Stimulated activated memory B cell treated with anti-CD40 and anti-IgM and Interleukin-4, amounts not matched to agents 10 μg/mL and 1 μg/mL and 100 μg/mL, for 72 hours (primary cell): Measurements from ENCODE around the gene DTNA.
"Not testable (repeated sequence)": the region's sequence is repeated elsewhere in the genome, so short reads cannot be mapped to it uniquely, and the experiment has no call there.

ENCODE experiments used
- ATAC-seq: fragments of 150-1000 bp; cut with Tn5 transposase; 2 replicates; pipeline ENCODE4 v1.10.0; 2021
- H3K27ac Mint-ChIP-seq: one replicate; pipeline ENCODE4 v1.8.0; 2022; ENCODE audit warnings: mild to moderate bottlenecking, mixed read lengths
- H3K27me3 Mint-ChIP-seq: one replicate; pipeline ENCODE4 v1.8.0; 2022; ENCODE audit warnings: mixed read lengths
- H3K36me3 Mint-ChIP-seq: one replicate; pipeline ENCODE4 v1.8.0; 2022; ENCODE audit warnings: mixed read lengths
- H3K4me1 Mint-ChIP-seq: one replicate; pipeline ENCODE4 v1.8.0; 2022; ENCODE audit warnings: mixed read lengths
- H3K4me3 Mint-ChIP-seq: one replicate; pipeline ENCODE4 v1.8.0; 2022; ENCODE audit warnings: mild to moderate bottlenecking, moderate library complexity, mixed read lengths
- H3K9me3 Mint-ChIP-seq: one replicate; pipeline ENCODE4 v1.8.0; 2022; ENCODE audit warnings: mixed read lengths

The DTNA gene

DNA sequence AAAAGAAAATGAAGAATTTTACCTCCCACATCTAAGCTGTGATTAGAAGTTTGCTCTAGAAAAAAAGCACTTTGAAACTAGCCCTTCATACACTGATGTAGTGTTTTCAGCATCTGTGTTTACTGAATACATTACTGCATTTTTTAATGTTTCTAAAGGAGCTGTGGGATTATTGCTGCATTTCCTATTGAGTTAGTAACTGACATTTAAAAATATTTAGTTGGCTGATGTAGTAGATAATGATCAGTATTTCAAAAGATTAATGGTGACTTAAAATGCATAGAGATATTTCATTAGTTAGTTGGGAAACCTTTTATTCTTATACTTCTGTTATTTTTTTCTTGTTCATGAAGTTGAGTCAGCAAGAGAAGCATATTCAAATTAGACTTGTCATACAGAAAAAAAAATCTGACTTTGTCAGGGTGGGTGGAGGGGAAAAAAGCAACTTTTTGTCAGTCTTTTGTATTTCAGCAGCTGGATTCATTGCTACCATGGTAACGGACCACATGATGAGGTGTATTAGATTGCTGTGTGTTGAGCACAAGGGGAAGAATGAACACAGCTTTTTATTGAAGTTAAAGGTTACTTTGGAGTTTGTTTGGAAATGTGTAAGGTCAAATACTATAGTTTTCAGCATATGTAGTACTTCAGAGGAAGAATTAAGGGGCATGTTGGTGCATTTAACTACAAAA, at the start of gene DTNA:
Gene DTNA (plus strand): TSS at position 549 of the 692 bp plus-strand sequence. CDS start 45,679 bp downstream, outside the sequence.
- no peak within 1 kb of the TSS for H3K4me3 Mint-ChIP-seq
- H3K9me3 Mint-ChIP-seq: no peaks in the 10 kb centered on the region
- H3K27me3 Mint-ChIP-seq: no peaks in the 10 kb centered on the region
- H3K4me1 Mint-ChIP-seq: no peaks in the 10 kb centered on the region
- H3K36me3 Mint-ChIP-seq: no peaks in the 10 kb centered on the region
- no peak within 1 kb of the TSS for H3K27ac Mint-ChIP-seq
- ATAC-seq: no peak

DNA sequence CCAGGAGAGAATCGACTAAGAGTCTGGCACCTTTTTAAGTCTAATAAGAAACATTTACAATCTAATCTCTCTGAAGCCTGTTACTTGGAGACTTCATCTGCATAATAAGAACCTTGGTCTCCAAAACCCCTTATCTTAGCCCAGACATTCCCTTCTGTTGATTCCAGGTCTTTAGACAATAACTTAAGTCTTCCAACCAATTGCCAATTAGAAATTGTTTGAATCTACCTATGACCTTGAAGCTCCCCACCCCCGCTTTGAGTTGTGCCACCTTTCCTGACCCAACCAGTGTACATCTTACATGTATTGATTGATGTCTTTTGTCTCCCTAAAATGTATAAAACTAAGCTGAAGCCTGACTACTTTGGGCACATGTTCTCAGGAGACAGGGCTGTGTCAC, 49.5 kb upstream of the DTNA start:
- Mint-ChIP-seq H3K9me3 (no peaks in the 10 kb centered on the region), H3K36me3 (no peaks in the 10 kb centered on the region), H3K4me1 (no peaks in the 10 kb centered on the region), H3K4me3 (no peak overlapping the region), H3K27ac (no peak overlapping the region), H3K27me3 (peaks cover 22% of the 10 kb centered on the region)
- ATAC-seq: no peak

DNA sequence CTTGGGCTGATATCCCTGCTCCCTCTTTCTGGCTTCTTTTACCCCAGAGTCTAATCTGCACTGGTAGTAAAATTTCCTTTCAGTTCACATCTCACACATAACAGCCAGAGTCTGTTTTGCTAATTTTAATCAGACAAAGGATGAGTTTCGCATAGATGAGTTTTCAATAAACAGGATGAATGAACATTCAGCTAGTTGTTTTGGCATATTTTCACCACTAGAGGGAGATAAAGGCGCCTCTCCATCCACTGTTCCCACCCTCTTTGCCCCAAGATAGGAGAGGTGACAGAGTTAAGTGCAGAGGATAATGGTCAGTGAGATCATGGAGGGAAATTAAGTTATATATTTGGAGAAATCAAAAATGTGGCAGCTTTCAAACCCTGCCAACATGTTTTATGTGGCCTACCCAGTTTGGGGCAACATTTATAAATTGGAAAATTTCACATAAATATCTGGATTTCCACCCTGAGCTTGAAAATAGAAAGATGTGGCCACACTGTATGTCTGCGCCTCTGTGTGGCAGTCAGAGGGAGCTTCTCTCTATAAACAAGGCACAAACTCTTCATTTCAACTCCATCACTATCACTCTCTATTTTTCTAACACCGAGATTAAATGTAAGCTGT, 48.5 kb upstream of the DTNA start:
- no peak overlapping the region for H3K27ac Mint-ChIP-seq
- peaks cover 22% of the 10 kb centered on the region for H3K27me3 Mint-ChIP-seq
- ATAC-seq: no peak

DNA sequence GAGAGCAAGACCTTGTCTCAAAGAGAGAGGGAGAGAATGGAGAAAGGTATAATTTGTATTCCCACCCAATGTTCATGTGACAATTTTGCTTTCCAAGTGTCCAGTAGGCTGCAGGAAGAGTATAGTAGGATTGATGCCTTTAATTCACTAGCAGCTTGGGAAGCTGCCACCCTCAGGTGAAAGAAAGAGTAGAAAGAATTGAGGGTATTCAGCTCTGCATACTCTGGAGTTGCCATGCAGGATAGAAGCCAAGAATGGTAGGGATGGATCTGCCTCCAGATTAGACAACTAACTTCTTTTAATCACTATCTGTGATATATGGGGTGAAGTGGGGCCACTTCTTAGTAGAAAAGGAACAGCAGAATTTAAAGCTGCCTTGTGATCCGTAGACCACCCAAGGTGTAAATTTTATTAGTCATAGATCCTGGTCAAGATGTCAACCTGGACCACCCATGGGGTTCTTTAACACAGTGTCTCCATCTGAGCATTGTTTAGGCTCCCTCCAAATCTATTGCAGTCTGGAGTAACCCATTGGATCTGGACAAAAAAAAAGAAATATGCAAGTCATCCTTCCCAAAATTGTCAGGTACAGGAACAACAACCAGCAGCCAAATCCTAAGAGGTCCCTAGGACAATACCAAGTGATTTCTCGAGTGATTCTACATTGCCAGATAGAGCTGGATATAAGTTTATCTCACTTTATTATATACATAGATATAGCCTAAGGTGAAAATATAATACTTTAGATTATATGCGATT, 33.1 kb upstream of the DTNA start:
- ATAC-seq: no peak
- Mint-ChIP-seq H3K9me3 (peaks cover 4% of the 10 kb centered on the region), H3K4me1 (no peaks in the 10 kb centered on the region), H3K4me3 (no peak overlapping the region), H3K36me3 (no peaks in the 10 kb centered on the region), H3K27ac (no peak overlapping the region), H3K27me3 (no peaks in the 10 kb centered on the region)

More for the DNA sequence above, 48.5 kb upstream of the DTNA start:
- Mint-ChIP-seq H3K4me3 (no peak overlapping the region), H3K36me3 (no peaks in the 10 kb centered on the region), H3K4me1 (no peaks in the 10 kb centered on the region), H3K9me3 (no peaks in the 10 kb centered on the region)

DNA sequence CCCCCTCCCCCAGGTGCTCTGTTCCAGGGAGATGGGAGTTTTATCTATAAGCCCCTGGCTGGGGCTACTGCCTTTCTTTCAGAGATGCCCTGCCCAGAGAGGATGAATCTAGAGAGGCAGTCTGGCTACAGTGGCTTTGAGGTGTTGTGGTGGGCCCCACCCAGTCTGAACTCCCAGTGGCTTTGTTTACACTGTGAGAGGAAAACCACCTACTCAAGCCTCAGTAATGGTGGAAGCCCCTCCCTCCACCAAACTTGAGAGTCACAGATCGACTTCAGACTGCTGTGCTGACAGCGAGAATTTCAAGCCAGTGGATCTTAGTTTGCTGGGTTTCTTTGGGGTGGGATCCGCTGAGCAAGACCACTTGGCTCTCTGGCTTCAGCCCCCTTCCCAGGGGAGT, 20.3 kb upstream of the DTNA start:
- H3K4me3 Mint-ChIP-seq, H3K27me3 Mint-ChIP-seq, H3K36me3 Mint-ChIP-seq, H3K4me1 Mint-ChIP-seq, H3K9me3 Mint-ChIP-seq, H3K27ac Mint-ChIP-seq, ATAC-seq: not testable (repeated sequence)

DNA sequence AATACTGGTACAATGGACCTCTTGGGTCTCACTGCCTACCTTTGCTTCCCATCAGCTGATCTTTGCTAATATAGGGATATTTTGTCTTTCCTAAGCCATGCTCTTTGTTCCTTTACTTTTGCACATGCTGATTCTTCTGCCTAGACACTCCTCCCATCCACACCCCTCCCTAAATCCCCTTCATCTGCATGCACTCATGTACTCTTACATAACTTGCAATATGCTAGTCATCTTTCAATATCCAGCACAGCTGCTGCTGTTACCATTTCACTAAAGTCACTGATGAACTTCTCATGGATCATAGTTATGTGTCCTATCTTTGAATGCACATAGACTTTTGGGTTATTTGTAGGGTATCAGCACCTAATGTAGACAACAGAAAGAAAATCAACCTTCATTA, 18.5 kb upstream of the DTNA start:
- Mint-ChIP-seq H3K27me3 (no peaks in the 10 kb centered on the region), H3K36me3 (no peaks in the 10 kb centered on the region)
- no peak for ATAC-seq

DNA sequence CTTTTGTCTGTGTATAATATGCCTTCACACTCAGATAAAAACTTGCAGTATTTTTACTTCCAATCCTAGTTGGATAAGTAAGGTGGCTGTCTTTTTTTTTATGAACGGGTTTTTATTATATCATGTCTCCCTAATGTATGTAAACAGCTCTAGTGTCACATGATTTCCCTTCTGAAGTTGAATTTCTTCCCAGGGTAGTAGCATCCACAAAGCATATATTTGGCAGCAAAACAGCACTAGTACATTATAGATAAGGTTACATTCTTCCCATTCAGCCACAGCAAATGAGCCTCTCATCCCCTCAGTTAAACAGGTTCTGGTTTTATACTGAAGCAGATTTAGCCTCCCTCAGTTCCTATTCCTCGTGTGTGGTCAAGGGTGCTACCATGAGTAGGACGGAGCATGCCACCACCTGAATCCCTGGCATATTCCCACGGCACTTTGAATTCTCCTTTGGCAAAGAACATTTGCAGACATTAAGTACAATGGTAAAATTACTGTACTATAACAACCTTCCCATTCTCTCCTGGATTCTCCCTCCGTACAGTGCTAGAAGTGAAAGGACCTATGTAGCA, 15.4 kb upstream of the DTNA start:
- Mint-ChIP-seq H3K9me3 (peaks cover 2% of the 10 kb centered on the region), H3K36me3 (no peaks in the 10 kb centered on the region), H3K27ac (no peak overlapping the region), H3K27me3 (no peaks in the 10 kb centered on the region), H3K4me1 (no peaks in the 10 kb centered on the region), H3K4me3 (no peak overlapping the region)
- ATAC-seq: no peak

More for the DNA sequence above, 18.5 kb upstream of the DTNA start:
- no peak overlapping the region for H3K27ac Mint-ChIP-seq
- no peaks in the 10 kb centered on the region for H3K4me1 Mint-ChIP-seq
- no peak overlapping the region for H3K4me3 Mint-ChIP-seq
- H3K9me3 Mint-ChIP-seq: peaks cover 2% of the 10 kb centered on the region

DNA sequence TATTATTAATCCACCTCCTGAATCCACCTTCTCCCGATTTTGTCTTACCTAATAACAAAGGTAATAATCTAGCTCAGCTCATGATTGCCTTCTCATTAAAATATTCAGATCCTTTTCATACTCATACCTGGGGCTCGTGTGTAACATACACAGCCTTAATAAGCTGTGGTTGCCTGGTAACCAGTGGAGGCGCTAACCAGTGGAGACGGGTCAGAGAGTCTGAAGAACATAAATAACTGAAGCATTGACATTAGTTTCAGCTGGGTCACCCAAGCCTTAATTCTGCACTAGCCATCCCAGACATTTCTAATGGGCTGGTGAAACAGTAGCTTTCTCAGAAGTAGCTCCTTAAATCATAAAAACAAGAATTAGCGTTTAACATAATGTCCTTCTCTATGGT, 14.8 kb upstream of the DTNA start:
- no peaks in the 10 kb centered on the region for H3K27me3 Mint-ChIP-seq
- H3K4me3 Mint-ChIP-seq: no peak overlapping the region
- no peak for ATAC-seq
- H3K4me1 Mint-ChIP-seq: no peaks in the 10 kb centered on the region
- H3K27ac Mint-ChIP-seq: no peak overlapping the region
- H3K9me3 Mint-ChIP-seq: peaks cover 2% of the 10 kb centered on the region
- H3K36me3 Mint-ChIP-seq: no peaks in the 10 kb centered on the region

DNA sequence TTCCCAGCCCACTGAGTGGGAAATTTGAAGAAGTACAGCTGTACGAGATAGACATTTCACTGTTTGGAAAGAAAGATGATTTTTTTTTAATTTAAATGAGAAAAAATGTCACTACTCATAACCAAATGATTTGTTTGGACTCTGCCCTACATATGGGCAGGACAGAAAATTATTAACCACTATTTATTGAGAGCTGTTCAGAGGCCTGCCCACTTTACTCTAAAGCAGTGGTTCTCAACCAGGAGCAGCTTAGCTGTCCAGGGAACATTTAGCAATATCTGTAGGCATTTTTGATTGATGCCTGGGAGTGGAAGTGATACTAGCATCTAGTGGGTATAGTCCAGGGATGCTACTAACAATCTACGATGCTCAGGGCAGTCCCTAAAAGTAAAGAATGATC, 13.4 kb upstream of the DTNA start:
- Mint-ChIP-seq H3K27ac (no peak overlapping the region), H3K4me3 (no peak overlapping the region), H3K4me1 (no peaks in the 10 kb centered on the region), H3K27me3 (no peaks in the 10 kb centered on the region), H3K36me3 (no peaks in the 10 kb centered on the region), H3K9me3 (peaks cover under 1% of the 10 kb centered on the region)
- no peak for ATAC-seq

DNA sequence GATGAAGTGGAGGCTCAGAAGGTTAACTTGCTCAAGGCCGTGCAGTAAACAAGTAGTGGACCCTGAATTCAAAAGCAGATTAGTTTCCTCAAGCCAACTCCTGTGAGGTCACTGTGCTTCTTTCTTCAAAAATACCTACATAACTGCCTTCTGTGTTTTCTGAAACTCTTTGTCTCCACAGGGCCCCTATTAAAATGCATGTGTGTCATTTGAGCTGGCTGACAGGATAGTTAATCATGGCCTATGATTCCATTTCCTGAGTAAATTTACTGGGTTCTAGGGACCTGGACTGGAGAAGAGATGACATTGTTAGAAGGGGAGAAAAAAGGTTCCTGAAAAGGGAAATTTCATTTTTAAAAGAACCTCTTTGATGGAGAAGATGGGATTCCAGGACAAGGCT, 12.9 kb upstream of the DTNA start:
- Mint-ChIP-seq H3K4me3 (no peak overlapping the region), H3K9me3 (no peaks in the 10 kb centered on the region), H3K36me3 (no peaks in the 10 kb centered on the region), H3K27ac (no peak overlapping the region), H3K4me1 (no peaks in the 10 kb centered on the region), H3K27me3 (no peaks in the 10 kb centered on the region)
- no peak for ATAC-seq

DNA sequence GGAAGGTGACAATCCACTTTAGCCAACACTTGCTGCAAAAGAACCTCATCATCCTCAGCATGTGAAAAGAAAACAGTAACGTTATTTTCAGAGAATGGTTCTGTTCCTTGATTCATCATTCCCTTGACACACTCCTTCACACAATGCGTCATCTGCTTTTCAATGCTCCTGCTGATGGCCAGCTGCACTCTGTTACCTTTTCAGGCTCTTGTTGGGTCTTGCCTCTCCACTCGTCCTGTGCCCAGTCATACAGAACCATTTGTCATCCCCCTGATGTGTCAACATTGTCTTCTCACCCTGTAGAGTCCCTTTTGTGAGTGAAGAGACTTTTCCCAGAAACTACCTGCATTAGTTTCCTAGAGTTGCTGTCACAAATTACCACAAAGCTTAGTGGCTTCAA, 12.2 kb upstream of the DTNA start:
- no peaks in the 10 kb centered on the region for H3K4me1 Mint-ChIP-seq
- no peak overlapping the region for H3K4me3 Mint-ChIP-seq
- no peak for ATAC-seq
- H3K36me3 Mint-ChIP-seq: no peaks in the 10 kb centered on the region
- H3K27me3 Mint-ChIP-seq: no peaks in the 10 kb centered on the region
- H3K27ac Mint-ChIP-seq: no peak overlapping the region
- no peaks in the 10 kb centered on the region for H3K9me3 Mint-ChIP-seq

DNA sequence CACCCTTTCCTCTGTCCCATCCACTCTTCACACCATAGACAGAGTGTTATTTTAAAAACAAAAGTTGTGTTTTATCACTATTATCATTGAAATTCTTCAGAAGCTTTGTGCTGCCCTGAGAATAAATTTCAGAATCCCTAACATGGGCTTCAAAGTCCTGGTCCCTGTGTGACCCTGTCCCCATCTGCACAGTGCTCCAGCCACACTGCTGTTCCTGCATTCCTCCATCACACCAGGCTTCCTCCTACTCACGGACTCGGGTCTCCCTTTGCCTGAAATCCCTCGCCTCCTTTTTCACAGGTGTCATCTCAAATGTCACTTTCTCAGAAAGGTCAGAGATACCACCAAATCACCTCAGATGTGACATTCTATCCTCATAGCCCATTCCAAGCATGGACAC, 8.2 kb upstream of the DTNA start:
- no peak overlapping the region for H3K4me3 Mint-ChIP-seq
- no peaks in the 10 kb centered on the region for H3K36me3 Mint-ChIP-seq
- no peaks in the 10 kb centered on the region for H3K4me1 Mint-ChIP-seq
- no peak for ATAC-seq
- no peaks in the 10 kb centered on the region for H3K27me3 Mint-ChIP-seq
- no peak overlapping the region for H3K27ac Mint-ChIP-seq
- H3K9me3 Mint-ChIP-seq: no peaks in the 10 kb centered on the region

DNA sequence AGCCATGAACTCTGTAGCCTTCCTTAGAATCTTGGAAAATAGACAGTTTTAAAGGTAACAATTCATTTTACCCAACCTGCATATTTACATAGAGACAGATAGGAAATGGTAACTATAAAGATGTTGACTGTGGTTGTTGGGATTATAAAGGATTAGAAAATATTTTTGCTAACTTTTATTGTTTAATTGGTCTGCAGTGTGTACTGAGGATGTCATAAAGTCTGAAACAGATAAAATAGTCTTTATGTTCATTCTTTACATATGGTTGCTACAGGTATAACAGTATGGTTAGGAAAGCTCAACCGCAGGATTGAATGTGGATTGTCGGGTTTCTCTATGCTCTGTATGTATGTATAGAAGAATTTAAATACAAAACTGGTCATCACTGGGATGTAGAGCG, 7.3 kb upstream of the DTNA start:
- no peak overlapping the region for H3K4me3 Mint-ChIP-seq
- H3K9me3 Mint-ChIP-seq: no peaks in the 10 kb centered on the region
- H3K4me1 Mint-ChIP-seq: no peaks in the 10 kb centered on the region
- no peak for ATAC-seq
- no peaks in the 10 kb centered on the region for H3K27me3 Mint-ChIP-seq
- H3K36me3 Mint-ChIP-seq: no peaks in the 10 kb centered on the region
- no peak overlapping the region for H3K27ac Mint-ChIP-seq

DNA sequence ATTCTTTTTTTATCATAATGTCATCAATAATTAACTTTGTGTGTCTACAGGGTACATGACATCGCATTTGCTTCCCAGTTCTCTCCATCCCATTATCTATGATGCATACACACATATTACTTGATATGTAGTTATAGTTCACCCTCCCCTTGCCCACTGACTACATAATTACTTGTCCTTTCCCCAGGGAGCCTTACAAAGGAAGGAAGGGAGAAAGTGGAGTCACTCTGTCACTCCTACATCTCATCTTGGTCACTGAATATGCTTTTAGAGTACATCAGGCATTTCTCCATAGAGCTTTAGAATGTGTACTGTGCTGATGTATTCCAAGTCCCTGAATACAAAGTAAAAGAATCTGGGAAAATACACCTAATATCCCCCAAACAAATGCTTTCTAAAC, 6.0 kb upstream of the DTNA start:
- H3K4me3 Mint-ChIP-seq: no peak overlapping the region
- no peak overlapping the region for H3K27ac Mint-ChIP-seq
- no peaks in the 10 kb centered on the region for H3K4me1 Mint-ChIP-seq
- no peaks in the 10 kb centered on the region for H3K36me3 Mint-ChIP-seq
- no peak for ATAC-seq
- H3K27me3 Mint-ChIP-seq: no peaks in the 10 kb centered on the region
- H3K9me3 Mint-ChIP-seq: no peaks in the 10 kb centered on the region

DNA sequence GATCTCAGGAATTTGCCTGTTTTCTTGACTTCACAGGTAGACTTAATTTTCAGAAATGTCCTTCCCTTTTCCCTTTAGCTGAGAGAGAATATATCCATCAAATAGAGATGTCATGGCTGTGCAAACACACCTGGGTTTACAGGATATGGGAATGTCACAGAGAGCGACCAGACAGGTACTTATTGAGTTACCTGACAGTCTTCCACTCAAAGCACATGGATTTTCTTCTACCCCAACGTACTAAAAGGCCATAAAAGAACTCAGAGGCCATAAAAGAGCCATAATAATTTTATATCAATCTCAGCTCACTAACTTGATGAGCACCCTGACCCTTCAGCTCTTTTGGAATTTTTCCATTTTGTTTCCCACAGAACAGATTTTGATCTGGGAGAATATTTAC, 5.3 kb upstream of the DTNA start:
- Mint-ChIP-seq H3K27me3 (no peaks in the 10 kb centered on the region), H3K27ac (no peak overlapping the region), H3K9me3 (no peaks in the 10 kb centered on the region), H3K36me3 (no peaks in the 10 kb centered on the region), H3K4me3 (no peak overlapping the region), H3K4me1 (no peaks in the 10 kb centered on the region)
- ATAC-seq: no peak

DNA sequence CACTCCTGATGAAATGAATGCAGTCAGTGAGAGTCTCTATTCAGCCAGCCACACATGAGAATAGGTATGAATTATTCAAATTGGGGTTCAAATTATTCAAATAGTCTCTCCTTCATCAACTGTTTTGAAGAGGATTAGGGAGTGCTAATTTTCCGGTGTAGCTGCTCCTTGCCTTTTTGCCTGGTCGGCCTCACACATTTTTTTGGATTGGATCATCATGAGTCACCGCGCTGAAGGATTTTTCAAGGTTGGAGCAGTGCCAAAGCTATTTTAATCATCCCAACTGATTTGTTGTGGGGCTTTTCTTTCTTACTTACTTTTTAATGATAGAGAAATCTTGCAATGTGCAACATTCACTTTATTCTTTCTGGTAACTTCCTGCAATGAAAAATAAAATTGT, 2.4 kb upstream of the DTNA start:
- Mint-ChIP-seq H3K36me3 (no peaks in the 10 kb centered on the region), H3K9me3 (no peaks in the 10 kb centered on the region), H3K4me1 (no peaks in the 10 kb centered on the region), H3K27me3 (no peaks in the 10 kb centered on the region), H3K4me3 (no peak overlapping the region), H3K27ac (no peak overlapping the region)
- no peak for ATAC-seq
